AG04450 (cell line): Measurements from ENCODE around the gene ITFG1. TPM values are rescaled to one million over a fixed set of nuclear protein-coding genes. Genes with fewer than 3 reads are reported as not detected.

Experiments
- CTCF ChIA-PET: fragments of 300-600, 350-600 bp; formaldehyde crosslinking; extraction: SDS; loops from one replicate; lab custom pipeline; 2022; ENCODE audit warnings: antibody characterized with exemption, inconsistent platforms; lab: Charles Lee
- POLR2A ChIA-PET: fragments of 350-600 bp; formaldehyde crosslinking; extraction: SDS; loops from one replicate; lab custom pipeline; 2021; ENCODE audit warnings: antibody characterized with exemption, inconsistent platforms; lab: Yijun Ruan, JAX
- DNase-seq: peaks from one replicate; pipeline ENCODE4 v3.0.0-alpha.2; 2011; ENCODE audit warnings: low read depth, low spot score
- H3K27ac ChIP-seq: one replicate; pipeline ENCODE4 v1.5.1; 2012; ENCODE audit warnings: low read depth, low read length, control low read depth
- H3K27me3 ChIP-seq: one replicate; pipeline ENCODE4 v1.6.0; 2012; ENCODE audit warnings: low read length; ENCODE audit not compliant: control insufficient read depth, insufficient read depth
- H3K4me3 ChIP-seq: 2 replicates; pipeline ENCODE4 v1.5.1; 2011; ENCODE audit warnings: mild to moderate bottlenecking, low read depth, low read length, control low read depth
- H3K9me3 ChIP-seq: 2 replicates; pipeline ENCODE4 v1.5.1; 2012; ENCODE audit warnings: low read length; ENCODE audit not compliant: control insufficient read depth, insufficient read depth
- polyA plus RNA-seq: library from polyadenylated mRNA; depleted of rRNA; stranded (reverse); fragments of >200 nt; gene quantifications from 2 replicates; pipeline ENCODE4 v1.2.3, GENCODE V29; 2011
- TF ChIP-seq, protein P1 (sequence below): IDR thresholded peaks from 2 replicates; pipeline ENCODE4 v1.5.1; 2011; ENCODE audit warnings: low read depth, low read length, control low read depth, inconsistent platforms

Gene ITFG1
- polyA plus RNA-seq, 1 experiment = 125 TPM

DNA sequence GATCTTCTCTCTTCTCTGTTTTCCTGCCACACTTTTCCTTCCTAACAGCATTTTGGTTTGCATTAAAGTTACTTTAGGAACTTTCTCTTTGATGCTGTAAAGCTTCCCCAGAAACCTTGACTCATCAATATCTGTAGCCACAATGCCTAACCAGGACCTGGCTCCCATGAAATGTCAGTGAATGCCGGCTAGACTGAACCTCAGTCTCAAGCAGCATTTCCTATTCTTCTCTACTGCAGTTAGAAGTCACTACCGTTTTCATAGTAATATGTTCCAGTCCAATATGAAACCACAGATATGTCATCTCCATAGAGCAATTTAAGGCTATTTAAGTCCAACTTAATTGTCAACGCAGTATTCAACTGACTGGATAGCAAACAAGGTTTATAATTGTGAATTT lies 28.9 kb downstream of the ITFG1 start:
- ChIA-PET CTCF (no interaction called here), POLR2A (no interaction called here)
- Histone ChIP-seq H3K27ac (no peak overlapping the region), H3K27me3 (no peaks in the 10 kb centered on the region), H3K4me3 (no peak overlapping the region), H3K9me3 (no peaks in the 10 kb centered on the region; the same call in 1 of the 2 replicates)
- TF ChIP-seq, protein P1, sequence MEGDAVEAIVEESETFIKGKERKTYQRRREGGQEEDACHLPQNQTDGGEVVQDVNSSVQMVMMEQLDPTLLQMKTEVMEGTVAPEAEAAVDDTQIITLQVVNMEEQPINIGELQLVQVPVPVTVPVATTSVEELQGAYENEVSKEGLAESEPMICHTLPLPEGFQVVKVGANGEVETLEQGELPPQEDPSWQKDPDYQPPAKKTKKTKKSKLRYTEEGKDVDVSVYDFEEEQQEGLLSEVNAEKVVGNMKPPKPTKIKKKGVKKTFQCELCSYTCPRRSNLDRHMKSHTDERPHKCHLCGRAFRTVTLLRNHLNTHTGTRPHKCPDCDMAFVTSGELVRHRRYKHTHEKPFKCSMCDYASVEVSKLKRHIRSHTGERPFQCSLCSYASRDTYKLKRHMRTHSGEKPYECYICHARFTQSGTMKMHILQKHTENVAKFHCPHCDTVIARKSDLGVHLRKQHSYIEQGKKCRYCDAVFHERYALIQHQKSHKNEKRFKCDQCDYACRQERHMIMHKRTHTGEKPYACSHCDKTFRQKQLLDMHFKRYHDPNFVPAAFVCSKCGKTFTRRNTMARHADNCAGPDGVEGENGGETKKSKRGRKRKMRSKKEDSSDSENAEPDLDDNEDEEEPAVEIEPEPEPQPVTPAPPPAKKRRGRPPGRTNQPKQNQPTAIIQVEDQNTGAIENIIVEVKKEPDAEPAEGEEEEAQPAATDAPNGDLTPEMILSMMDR = no peak
- DNase-seq = no peak

DNA sequence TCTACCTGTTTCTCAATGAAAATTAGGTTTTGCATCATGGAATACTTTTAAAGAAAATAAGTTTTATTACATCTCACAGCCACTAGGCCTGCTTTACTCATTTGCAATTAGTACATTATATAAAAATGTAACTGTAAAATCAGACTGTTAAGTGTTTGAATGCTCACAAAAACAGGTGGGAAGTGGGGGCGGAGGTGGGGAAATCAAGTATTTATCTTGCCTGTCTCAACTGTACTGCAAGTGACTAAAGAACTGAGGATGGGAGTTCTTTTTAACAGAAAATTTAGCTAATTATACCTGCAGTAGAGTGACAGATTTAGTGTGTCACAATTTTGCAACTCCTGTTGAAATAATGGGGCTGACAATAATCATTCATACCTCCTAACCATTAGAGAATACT lies 34.1 kb downstream of the ITFG1 start:
- ChIA-PET POLR2A (no interaction called here), CTCF (no interaction called here)
- TF ChIP-seq, protein P1 = no peak

DNA sequence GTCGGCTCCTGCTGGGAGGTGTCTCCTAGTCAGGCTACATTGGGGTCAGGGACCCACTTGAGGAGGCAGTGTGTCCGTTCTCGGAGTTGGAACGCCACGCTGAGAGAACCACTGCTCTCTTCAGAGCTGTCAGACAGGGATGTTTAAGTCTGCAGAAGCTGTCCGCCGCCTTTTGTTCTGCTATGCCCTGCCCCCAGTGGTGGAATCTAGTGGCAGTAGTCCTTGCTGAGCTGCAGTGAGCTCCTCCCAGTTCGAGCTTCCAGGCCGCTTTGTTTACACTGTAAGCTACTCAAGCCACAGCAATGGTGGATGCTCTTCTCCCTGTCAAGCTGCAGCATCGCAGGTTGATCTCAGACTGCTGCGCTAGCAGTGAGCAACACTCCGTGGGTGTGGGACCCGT lies 36.0 kb downstream of the ITFG1 start:
- ChIA-PET POLR2A (no interaction called here), CTCF (no interaction called here)
- TF ChIP-seq, protein P1 = no peak
- Histone ChIP-seq H3K27me3 (no peaks in the 10 kb centered on the region), H3K9me3 (no peaks in the 10 kb centered on the region), H3K27ac (no peak overlapping the region), H3K4me3 (no peak overlapping the region)
- no peak for DNase-seq

More for the DNA sequence above, 34.1 kb downstream of the ITFG1 start:
- Histone ChIP-seq H3K9me3 (no peaks in the 10 kb centered on the region; the same call in 1 of the 2 replicates), H3K27me3 (no peaks in the 10 kb centered on the region), H3K27ac (no peak overlapping the region), H3K4me3 (no peak overlapping the region)
- DNase-seq = no peak

DNA sequence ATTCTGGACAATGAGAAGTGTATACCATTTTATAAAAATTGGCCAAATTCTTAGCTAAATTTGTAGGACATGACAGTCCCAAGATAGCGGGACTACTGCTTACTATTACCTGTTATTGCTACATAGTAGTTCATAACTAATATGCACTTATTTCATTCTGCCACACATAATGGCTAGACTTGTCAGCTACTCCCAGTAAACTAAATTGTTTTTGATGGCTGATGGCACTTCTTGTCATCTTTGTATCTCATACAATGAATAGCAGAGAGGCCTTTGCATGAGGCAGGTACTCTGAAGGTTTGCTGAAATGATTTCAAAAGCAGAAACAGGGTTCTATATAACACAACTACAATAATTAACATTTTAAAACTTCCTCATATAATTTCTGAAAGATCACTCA lies 44.0 kb downstream of the ITFG1 start:
- CTCF ChIA-PET = no interaction called here
- no peak for DNase-seq
- TF ChIP-seq, protein P1 = no peak
- Histone ChIP-seq H3K9me3 (no peaks in the 10 kb centered on the region), H3K27me3 (no peaks in the 10 kb centered on the region), H3K4me3 (no peak overlapping the region), H3K27ac (no peak overlapping the region)
- POLR2A ChIA-PET = no interaction called here

DNA sequence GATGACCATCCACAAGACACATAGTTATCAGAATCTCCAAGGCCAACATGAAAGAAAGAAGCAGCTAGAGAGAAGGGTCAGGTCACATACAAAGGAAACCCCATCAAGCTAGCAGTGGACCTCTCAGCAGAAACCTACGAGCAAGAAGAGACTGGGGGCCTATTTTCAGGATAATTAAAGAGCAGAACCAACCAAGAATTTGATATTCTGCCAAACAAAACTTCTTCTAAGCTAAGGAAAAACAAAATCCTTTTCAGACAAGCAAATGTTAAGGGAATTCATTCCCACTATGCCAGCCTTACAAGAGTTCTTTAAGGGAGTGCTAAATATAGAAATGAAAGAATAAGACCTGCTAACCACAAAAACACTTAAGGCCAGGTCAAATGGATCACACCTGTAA lies 47.8 kb downstream of the ITFG1 start:
- no peak for DNase-seq
- H3K4me3 ChIP-seq = no peak overlapping the region
- H3K27ac ChIP-seq = no peak overlapping the region
- ChIA-PET CTCF (no interaction called here), POLR2A (no interaction called here)
- H3K27me3 ChIP-seq = no peaks in the 10 kb centered on the region
- H3K9me3 ChIP-seq = no peaks in the 10 kb centered on the region
- TF ChIP-seq, protein P1 = no peak
